ENCODE results near the gene SLC17A9.

SLC17A9 gene

GRCh38 chr20:62982124-62983075 is 29.9 kb downstream of the SLC17A9 start:
- DNase-seq (ENCODE audit: low read depth, low spot score) = no peak

GRCh38 chr20:62983210-62983609 is 30.7 kb downstream of the SLC17A9 start:
- DNase-seq (ENCODE audit: low read depth, low spot score) = no peak

DNA sequence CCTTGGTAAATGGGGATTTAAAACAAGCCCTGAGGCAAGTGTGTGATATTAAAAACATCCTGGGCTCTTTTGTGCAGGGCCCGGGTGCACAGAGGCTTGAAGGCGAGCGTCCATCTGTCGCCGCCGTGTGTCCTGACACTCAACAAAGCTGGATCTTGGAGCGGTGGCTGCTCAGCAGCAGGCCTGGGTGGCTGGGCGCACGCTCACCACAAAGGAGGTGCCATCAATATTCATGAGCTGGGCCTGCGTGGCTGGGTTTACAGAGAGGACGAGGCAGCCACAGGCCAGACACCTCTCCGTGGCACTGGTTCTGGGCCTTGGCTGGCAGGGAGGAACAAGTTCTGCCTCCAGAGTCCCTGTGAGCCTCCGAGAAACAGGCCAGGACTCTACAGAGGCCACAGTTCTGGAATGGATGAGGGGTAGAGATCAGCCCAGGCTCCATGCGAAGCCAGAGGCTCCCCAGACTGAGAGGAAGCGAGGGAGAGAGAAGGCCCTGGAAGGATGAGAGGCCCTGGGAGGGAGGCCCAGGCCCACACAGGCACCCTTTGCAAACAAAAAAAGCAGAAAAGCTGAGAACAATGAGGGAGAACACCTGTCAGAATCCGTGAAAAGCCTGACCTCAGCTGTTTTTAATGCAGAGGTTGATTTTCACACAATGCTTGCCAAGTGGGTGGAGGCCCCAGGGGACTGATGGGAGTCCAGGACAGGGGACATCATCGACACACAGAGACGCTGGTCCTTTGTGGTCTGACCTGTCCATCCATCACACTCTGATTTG is 32.3 kb downstream of the SLC17A9 start:
- DNase-seq (ENCODE audit: low read depth, low spot score) = no peak

DNA sequence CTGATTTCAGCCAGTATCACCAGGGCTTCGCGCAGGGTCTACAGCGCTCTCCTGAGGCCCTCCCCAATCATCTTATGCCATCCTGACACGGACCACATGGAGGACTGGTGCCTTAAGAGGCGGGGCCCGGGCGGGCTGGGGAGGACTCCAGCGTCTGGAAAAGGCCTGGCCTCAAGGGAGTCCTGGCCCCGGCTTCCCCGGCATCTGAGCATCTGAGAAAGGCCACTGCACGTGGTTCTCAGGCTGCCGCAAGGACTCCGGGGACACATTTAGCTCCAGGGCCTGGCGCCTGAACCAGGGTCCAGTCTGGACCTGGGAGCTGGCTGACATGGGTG is 32.9 kb downstream of the SLC17A9 start:
- DNase-seq (ENCODE audit: low read depth, low spot score) = no peak

GRCh38 chr20:62986257-62986800 is 33.8 kb downstream of the SLC17A9 start:
- DNase-seq (ENCODE audit: low read depth, low spot score) = no peak

DNA sequence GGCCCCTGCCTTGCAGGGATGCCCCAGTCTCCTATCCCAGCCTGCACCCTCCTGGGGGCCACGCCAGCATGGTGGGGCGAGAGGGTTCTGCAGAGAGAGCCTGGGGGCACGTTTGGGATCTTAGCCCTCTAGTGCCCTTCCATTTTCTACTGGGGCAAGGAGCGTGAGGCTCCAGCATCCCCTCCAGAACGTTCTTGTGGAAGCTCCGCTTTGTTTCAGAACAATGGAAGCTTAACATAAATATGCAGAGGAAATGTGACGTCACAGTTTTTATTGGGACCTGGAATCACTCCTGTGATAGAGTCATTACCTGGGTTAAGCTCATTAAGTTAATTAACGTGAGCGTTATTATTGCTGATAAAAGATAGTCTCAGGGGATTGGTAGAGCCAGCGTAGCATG is 34.6 kb downstream of the SLC17A9 start:
- no peak for DNase-seq (ENCODE audit: low read depth, low spot score)

DNA sequence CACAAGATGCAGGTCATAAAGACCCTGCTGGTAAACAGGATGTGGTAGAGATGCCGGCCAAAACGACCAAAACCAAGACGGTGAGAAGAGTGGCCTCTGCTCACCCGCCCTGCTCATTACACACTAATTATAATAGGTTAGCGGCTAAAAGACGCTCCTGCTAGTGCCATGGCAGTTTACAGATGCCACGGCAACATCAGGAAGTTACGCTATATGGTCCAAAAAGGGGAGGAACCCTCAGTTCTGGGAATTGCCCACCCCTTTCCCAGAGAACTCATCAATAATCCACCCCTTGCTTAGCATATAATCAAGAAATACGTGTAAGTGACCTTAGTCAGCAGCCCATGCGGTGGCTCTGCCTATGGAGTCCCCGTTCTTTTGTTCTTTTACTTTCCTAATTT is 36.7 kb downstream of the SLC17A9 start:
- no peak for DNase-seq (ENCODE audit: low read depth, low spot score)

DNA sequence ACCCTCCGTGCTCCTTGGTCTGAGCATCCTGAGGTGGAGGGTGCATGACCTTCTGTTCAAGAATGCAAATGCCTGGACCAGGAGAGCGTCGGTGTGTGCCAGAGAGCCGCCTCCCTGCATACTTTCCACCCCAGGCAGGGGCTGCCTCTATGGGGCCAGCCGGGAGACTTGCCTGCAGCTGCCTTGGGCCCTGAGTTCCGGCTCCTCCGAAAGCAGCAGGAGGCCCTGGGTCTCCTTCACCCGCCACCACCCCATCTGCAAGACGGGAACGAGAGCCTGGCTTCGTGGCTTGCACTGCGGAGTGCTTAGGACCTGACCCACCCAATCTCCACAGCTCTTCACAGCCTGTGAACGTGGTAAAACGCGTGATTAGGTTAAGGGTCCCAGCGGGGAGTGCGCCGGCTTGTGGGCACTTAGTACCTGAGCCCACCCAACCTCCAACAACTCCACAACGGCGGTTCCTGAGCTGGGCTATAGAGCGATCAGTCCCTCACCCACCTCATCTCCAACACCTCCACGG is 37.9 kb downstream of the SLC17A9 start:
- no peak for DNase-seq (ENCODE audit: low read depth, low spot score)

DNA sequence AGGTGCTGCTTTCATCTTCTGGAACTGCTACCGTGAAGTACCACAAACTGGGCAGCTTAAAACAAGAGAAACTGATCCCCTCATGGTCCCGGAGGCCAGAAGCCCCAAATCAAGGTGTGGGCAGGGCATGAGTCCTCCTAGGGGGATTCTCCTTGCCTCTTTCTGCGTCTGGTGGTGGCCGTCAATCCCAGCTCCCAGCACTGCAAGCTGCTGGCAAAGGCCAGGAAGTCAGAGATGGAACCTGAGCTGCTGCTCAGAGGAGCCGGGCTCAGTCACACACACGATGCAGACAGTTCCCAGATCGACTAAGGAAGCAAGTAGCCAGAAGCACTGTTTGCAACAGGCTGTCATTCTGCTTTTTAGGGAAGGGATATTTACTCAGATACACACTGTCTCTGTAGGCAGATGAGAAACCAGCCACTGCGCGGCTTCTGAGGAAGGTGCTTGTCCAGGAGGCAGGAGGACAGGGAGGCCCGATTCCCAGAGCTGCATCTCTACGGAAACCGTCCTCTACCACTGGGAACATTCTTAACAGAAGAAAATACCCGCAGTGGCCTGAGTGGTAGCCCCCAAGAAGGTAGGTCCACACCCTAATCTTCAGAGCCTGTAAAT is 38.8 kb downstream of the SLC17A9 start:
- DNase-seq (ENCODE audit: low read depth, low spot score) = no peak

DNA sequence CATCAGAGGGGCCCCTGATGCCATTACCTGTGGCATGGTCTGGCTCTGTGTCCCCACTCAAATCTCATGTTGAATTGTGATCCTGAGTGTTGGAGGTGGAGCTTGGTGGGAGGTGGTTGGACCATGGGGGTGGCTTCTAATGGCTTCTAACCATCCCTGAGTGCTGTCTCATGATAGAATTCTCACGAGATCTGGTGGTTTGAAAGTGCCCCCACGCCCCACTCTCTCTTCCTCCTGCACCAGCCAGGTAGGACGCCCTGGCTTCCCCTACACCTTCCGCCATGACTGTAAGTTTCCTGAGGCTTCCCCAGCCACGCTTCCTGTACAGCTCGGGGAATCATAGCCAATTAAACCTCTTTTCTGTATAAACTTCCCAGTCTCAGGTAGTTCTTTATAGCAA is 39.4 kb downstream of the SLC17A9 start:
- no peak for DNase-seq (ENCODE audit: low read depth, low spot score)

DNA sequence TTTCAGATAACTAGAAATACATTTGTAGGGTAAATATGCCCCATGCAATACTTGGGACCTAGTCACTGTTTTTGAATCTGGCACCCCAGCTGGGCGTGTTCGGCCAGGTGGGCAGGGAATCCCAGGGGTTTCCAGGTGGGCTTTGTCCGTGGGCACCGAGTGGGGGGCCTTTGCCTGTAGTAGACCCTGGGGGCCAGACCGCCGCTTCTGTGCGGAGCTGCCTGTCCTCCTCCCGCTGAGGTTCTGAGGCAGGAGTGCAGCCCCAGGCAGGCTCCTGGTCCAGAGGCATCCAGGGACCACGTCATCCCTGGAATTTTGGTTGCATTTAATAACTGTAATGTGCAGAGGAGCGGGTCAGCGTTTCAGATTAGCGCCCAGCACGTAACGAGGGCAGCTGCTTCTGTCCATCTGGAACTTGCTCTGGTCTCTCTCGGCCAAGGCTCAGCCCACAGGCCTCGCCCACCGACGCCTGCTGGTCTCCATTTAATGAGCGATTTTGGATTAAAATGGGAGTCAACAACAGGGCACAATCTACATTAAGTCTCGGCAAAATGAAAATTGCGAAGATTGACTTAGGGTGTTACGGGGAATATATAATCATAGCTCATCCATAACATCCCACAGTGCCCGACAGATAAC is 41.5 kb downstream of the SLC17A9 start:
- DNase-seq (ENCODE audit: low read depth, low spot score) = no peak

- no peak for DNase-seq (ENCODE audit: low read depth, low spot score)
Observed at GRCh38 chr20:62994869-62995281, 42.4 kb downstream of the SLC17A9 start.

- DNase-seq (ENCODE audit: low read depth, low spot score) = no peak
Observed at GRCh38 chr20:62995481-62995880, 43.0 kb downstream of the SLC17A9 start.

- no peak for DNase-seq (ENCODE audit: low read depth, low spot score)
Observed at GRCh38 chr20:62995898-62996595, 43.5 kb downstream of the SLC17A9 start.

DNA sequence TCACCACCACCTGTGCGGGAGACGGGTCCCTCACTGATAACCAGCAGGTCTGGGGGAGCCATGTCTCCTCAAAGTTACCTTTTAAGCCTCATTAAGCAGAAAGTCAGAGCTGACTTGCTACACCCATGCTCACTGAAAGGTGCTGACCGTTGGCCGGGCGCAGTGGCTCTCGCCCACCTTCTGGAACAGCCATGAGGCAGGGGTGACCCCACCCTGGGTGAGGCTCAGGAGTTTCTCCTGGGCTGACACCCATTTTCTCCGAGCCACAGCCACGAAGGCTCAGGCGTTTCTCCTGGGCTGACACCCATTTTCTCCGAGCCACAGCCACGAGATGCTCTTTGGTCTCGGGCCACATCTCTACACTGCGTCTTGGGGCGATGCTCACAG is 44.1 kb downstream of the SLC17A9 start:
- DNase-seq (ENCODE audit: low read depth, low spot score) = no peak

GRCh38 chr20:62997417-62998035 is 45.0 kb downstream of the SLC17A9 start:
- DNase-seq (ENCODE audit: low read depth, low spot score) = no peak

- DNase-seq (ENCODE audit: low read depth, low spot score) = no peak
Observed at GRCh38 chr20:62998449-62998848, 45.9 kb downstream of the SLC17A9 start.

GRCh38 chr20:62999580-62999979 is 47.1 kb downstream of the SLC17A9 start:
- DNase-seq (ENCODE audit: low read depth, low spot score) = no peak

GRCh38 chr20:63000036-63000435 is 47.5 kb downstream of the SLC17A9 start:
- DNase-seq (ENCODE audit: low read depth, low spot score) = no peak

- DNase-seq (ENCODE audit: low read depth, low spot score) = no peak
Observed at GRCh38 chr20:63000958-63001357, 48.4 kb downstream of the SLC17A9 start.
